ENCODE measurements around the gene DNAJA3.

GRCh38 chr16:4433914-4434787, 8.5 kb downstream of the DNAJA3 start:
- TF ChIP-seq CTCF (IDR thresholded peaks at IDR 0.05) (no peak), POLR2A (IDR thresholded peaks at IDR 0.05) (no peak)

All from upper lobe of left lung (tissue), 4 donors.